ENCODE data around the gene PPP1R11. TPM values are rescaled to one million over a fixed set of nuclear protein-coding genes. Genes with fewer than 3 reads are reported as not detected.

PPP1R11 gene
- total and polyA plus RNA-seq, 2 of the 13 experiments (the other 11 are each of a cell fraction or from before 2014, with no cell fraction given) = 32.1 to 58.9 TPM

GRCh38 chr6:30066577-30067459, at the start of gene PPP1R11 (continued):
- no peak for TF ChIP-seq AKNA (CRISPR knock-in tag; IDR thresholded peaks at IDR 0.05; ENCODE audit: borderline replicate concordance)
- peak; percentile 84; the same call in 1 of the 2 replicates for TF ChIP-seq ZNF724P (CRISPR knock-in tag; IDR thresholded peaks at IDR 0.05; ENCODE audit: borderline replicate concordance)
- TF ChIP-seq SP2 (CRISPR knock-in tag; IDR thresholded peaks at IDR 0.05) = no peak
- peak; percentile 87; the same call in 1 of the 2 replicates for TF ChIP-seq PITX1 (CRISPR knock-in tag; IDR thresholded peaks at IDR 0.05)
- no peak for TF ChIP-seq HES4 (CRISPR knock-in tag; IDR thresholded peaks at IDR 0.05; ENCODE audit: borderline replicate concordance)
- no peak for TF ChIP-seq CEBPZ (IDR thresholded peaks at IDR 0.05; ENCODE audit: low read length)
- peak; percentile 40; the same call in 1 of the 2 replicates for TF ChIP-seq BRCA1 (CRISPR knock-in tag; IDR thresholded peaks at IDR 0.05)
- TF ChIP-seq GLI4 (CRISPR knock-in tag; IDR thresholded peaks at IDR 0.05; ENCODE audit: borderline replicate concordance) = no peak; the same call in 1 of the 2 replicates
- TF ChIP-seq KLF16 (CRISPR knock-in tag; IDR thresholded peaks at IDR 0.05) = peak in 1 of 2 experiments; percentile 95; a peak in 2 of 4 replicates
- peak; percentile 58; the same call in 1 of the 2 replicates for TF ChIP-seq FOXA3 (CRISPR knock-in tag; IDR thresholded peaks at IDR 0.05)
- no peak for TF ChIP-seq ZNF101 (CRISPR knock-in tag; IDR thresholded peaks at IDR 0.05; ENCODE audit: borderline replicate concordance, low read depth)
- TF ChIP-seq NFYC (CRISPR knock-in tag; IDR thresholded peaks at IDR 0.05) = peak; percentile 50
- peak; percentile 65 for TF ChIP-seq NFKB2 (CRISPR knock-in tag; IDR thresholded peaks at IDR 0.05; ENCODE audit: borderline replicate concordance)
- peak; percentile 84; the same call in 1 of the 2 replicates for TF ChIP-seq SP4 (CRISPR knock-in tag; IDR thresholded peaks at IDR 0.05)
- TF ChIP-seq SNAPC2 (CRISPR knock-in tag; IDR thresholded peaks at IDR 0.05) = peak; percentile 92; the same call in 1 of the 2 replicates
- TF ChIP-seq TAF1 (CRISPR knock-in tag; IDR thresholded peaks at IDR 0.05) = peak; percentile 78; the same call in 1 of the 2 replicates
- TF ChIP-seq, protein P1, sequence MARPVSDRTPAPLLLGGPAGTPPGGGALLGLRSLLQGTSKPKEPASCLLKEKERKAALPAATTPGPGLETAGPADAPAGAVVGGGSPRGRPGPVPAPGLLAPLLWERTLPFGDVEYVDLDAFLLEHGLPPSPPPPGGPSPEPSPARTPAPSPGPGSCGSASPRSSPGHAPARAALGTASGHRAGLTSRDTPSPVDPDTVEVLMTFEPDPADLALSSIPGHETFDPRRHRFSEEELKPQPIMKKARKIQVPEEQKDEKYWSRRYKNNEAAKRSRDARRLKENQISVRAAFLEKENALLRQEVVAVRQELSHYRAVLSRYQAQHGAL (CRISPR knock-in tag; IDR thresholded peaks at IDR 0.05; ENCODE audit: not compliant biosample characterization) = no peak
- TF ChIP-seq TBL1XR1 (IDR thresholded peaks at IDR 0.05; ENCODE audit: borderline replicate concordance, low read length, partially characterized antibody) = peak; percentile 15
